A673 (cell line): Measurements from ENCODE around the gene BNC1. TPM values are rescaled to one million over a fixed set of nuclear protein-coding genes. Genes with fewer than 3 reads are reported as not detected.

ENCODE experiments used
- BruUV-seq: library from RNA; stranded (reverse); fragments of 400-500 nt; replicated peaks from 2 replicates; lab custom pipeline; 2021; lab: Mats Ljungman, UMichigan
- CTCF ChIA-PET: fragments of 300-600 bp; sonication (Branson Sonifier 250); formaldehyde crosslinking; loops from one replicate; lab custom pipeline; 2022; ENCODE audit warnings: antibody characterized with exemption; lab: Charles Lee
- POLR2A ChIA-PET: fragments of 300-600 bp; sonication (Branson Sonifier 250); formaldehyde crosslinking; loops from one replicate; lab custom pipeline; 2022; ENCODE audit warnings: antibody characterized with exemption; ENCODE audit not compliant: low non-redundant PET; lab: Charles Lee
- DNase-seq: peaks from one replicate; pipeline ENCODE4 v3.0.0-alpha.2; 2015; ENCODE audit warnings: low spot score
- H3K27ac ChIP-seq: fragments of 200-600 bp; sonication (generic); 2 replicates; pipeline ENCODE4 v1.5.1; 2016; ENCODE audit warnings: mixed run types, low read depth, mild to moderate bottlenecking, mixed read lengths, antibody characterized with exemption, low read length; ENCODE audit not compliant: poor library complexity, severe bottlenecking
- H3K27me3 ChIP-seq: fragments of 200-600 bp; sonication (generic); replicated peaks from 2 replicates; pipeline ENCODE4 v1.6.1; 2017; ENCODE audit warnings: mixed run types, low read depth, mild to moderate bottlenecking, mixed read lengths, antibody characterized with exemption, low read length; ENCODE audit not compliant: insufficient read depth, poor library complexity
- H3K36me3 ChIP-seq: fragments of 200-600 bp; sonication (generic); 2 replicates; pipeline ENCODE4 v1.6.1; 2016; ENCODE audit warnings: mixed run types, mild to moderate bottlenecking, mixed read lengths, antibody characterized with exemption, low read length; ENCODE audit not compliant: insufficient read depth, poor library complexity, severe bottlenecking
- H3K4me1 ChIP-seq: fragments of 200-600 bp; sonication (generic); 2 replicates; pipeline ENCODE4 v1.6.1; 2017; ENCODE audit warnings: mixed run types, mild to moderate bottlenecking, mixed read lengths, antibody characterized with exemption, low read length; ENCODE audit not compliant: insufficient read depth, poor library complexity, severe bottlenecking
- H3K4me3 ChIP-seq: fragments of 200-600 bp; sonication (generic); 2 replicates; pipeline ENCODE4 v1.5.1; 2016; ENCODE audit warnings: low read depth, mixed run types, mild to moderate bottlenecking, mixed read lengths, low read length; ENCODE audit not compliant: poor library complexity, severe bottlenecking
- H3K9me3 ChIP-seq: fragments of 200-600 bp; sonication (generic); 2 replicates; pipeline ENCODE4 v1.6.1; 2016; ENCODE audit warnings: mixed run types, low read depth, mild to moderate bottlenecking, mixed read lengths, antibody characterized with exemption, low read length; ENCODE audit not compliant: poor library complexity, severe bottlenecking
- CTCF ChIP-seq: fragments of 300-800, 200-600 bp; sonication (generic); conservative IDR thresholded peaks from 2 replicates; pipeline ENCODE4 v1.5.1; 2017; ENCODE audit warnings: low read depth, mild to moderate bottlenecking, antibody characterized with exemption, low read length, moderate library complexity, mixed read lengths
- EZH2 ChIP-seq: fragments of 200-600 bp; sonication (generic); IDR thresholded peaks from 2 replicates; pipeline ENCODE4 v1.6.1; 2017; ENCODE audit warnings: borderline replicate concordance, low read depth, mild to moderate bottlenecking, mixed read lengths, antibody characterized with exemption, low read length; ENCODE audit not compliant: poor library complexity, severe bottlenecking
- intact Hi-C: fragments of 100-400 bp; cut with micrococcal nuclease; formaldehyde crosslinking; loops from one replicate; pipeline ENCODE4 v1.10.0; 2022; ENCODE audit not compliant: unreplicated experiment
- total RNA-seq: library from RNA; stranded (reverse); gene quantifications from 2 replicates; pipeline ENCODE4 v1.2.3, GENCODE V29; 2021

BNC1 gene
- total RNA-seq, 1 experiment from 2014 or later, result 0.37 TPM

GRCh38 chr15:83209333-83209732 lies 75.1 kb downstream of the BNC1 start:
- ChIA-PET CTCF (no interaction called here), POLR2A (no interaction called here)
- no peak overlapping the region for H3K4me3 ChIP-seq
- H3K27me3 ChIP-seq, result peaks cover 5% of the 10 kb centered on the region
- no peak for TF ChIP-seq EZH2
- 0 out of 2 replicates have a peak, but pooled peaks have one; percentile 10 for TF ChIP-seq CTCF
- DNase-seq, result peak; percentile 11
- peaks cover under 1% of the 10 kb centered on the region for H3K4me1 ChIP-seq
- intact Hi-C loops, result no loop called here
- H3K27ac ChIP-seq, result no peak overlapping the region
- no peaks in the 10 kb centered on the region for H3K36me3 ChIP-seq
- no peaks in the 10 kb centered on the region for H3K9me3 ChIP-seq
- no TSS peak for BruUV-seq

GRCh38 chr15:83208367-83208661 lies 76.2 kb downstream of the BNC1 start:
- peak overlapping the region; percentile 86 for H3K4me3 ChIP-seq

GRCh38 chr15:83207660-83208366 lies 76.7 kb downstream of the BNC1 start, which contains the start of gene HDGFL3:
Gene HDGFL3, minus strand, starts transcription at chr15:83207823. Its CDS starts 409 bp downstream, at chr15:83207414.
- peak; percentile 71 for DNase-seq
- H3K4me1 ChIP-seq, result peaks cover 3% of the 10 kb centered on the region
- H3K9me3 ChIP-seq, result no peaks in the 10 kb centered on the region
- intact Hi-C loops, result loop anchor here (2.0 kb wide), 1 partner anchor 197 kb away; the partner anchor contains the start of gene C15orf40
- H3K27ac ChIP-seq, result peak within 1 kb of the TSS; percentile 85
- no TSS peak for BruUV-seq
- ChIA-PET POLR2A (no interaction called here), CTCF (interaction anchor here (0.9 kb wide), 1 partner anchor 197 kb away, joined by 4 read pairs; the partner anchor contains the start of gene C15orf40)
- peak within 1 kb of the TSS; percentile 86 for H3K4me3 ChIP-seq
- H3K27me3 ChIP-seq, result peaks cover 5% of the 10 kb centered on the region
- H3K36me3 ChIP-seq, result no peaks in the 10 kb centered on the region
- peak; percentile 26; the same call in 1 of the 2 replicates for TF ChIP-seq CTCF
- no peak for TF ChIP-seq EZH2

More at GRCh38 chr15:83208367-83208661, 76.2 kb downstream of the BNC1 start:
- TF ChIP-seq CTCF (no peak), EZH2 (no peak)
- peak overlapping the region; percentile 78 for H3K27ac ChIP-seq
- H3K9me3 ChIP-seq, result no peaks in the 10 kb centered on the region
- BruUV-seq, result no TSS peak
- ChIA-PET CTCF (interaction anchor here (0.9 kb wide), 1 partner anchor 197 kb away, joined by 4 read pairs; the partner anchor contains the start of gene C15orf40), POLR2A (no interaction called here)
- no peaks in the 10 kb centered on the region for H3K36me3 ChIP-seq
- peaks cover 3% of the 10 kb centered on the region for H3K4me1 ChIP-seq
- intact Hi-C loops, result no loop called here
- no peak for DNase-seq
- H3K27me3 ChIP-seq, result peaks cover 5% of the 10 kb centered on the region
